H1 (cell line): ENCODE results near the gene RAD51C.

ENCODE experiments used
- EZH2 ChIP-seq: fragments of 200-600 bp; sonication (generic); IDR thresholded peaks from 2 replicates; pipeline ENCODE4 v1.7.1; 2012; ENCODE audit warnings: low read depth, mild to moderate bottlenecking, moderate library complexity, low read length, inconsistent platforms; ENCODE audit not compliant: severe bottlenecking
- GTF2F1 ChIP-seq: IDR thresholded peaks from 2 replicates; pipeline ENCODE4 v1.6.1; 2012; ENCODE audit warnings: low read depth, low read length, improper control_type of control experiment, borderline replicate concordance
- JUND ChIP-seq: IDR thresholded peaks from 2 replicates; pipeline ENCODE4 v1.6.1; 2011; ENCODE audit warnings: mild to moderate bottlenecking, improper control_type of control experiment, low read length
- KDM1A ChIP-seq: fragments of 200-600, 300-600 bp; sonication (generic); IDR thresholded peaks from 2 replicates; pipeline ENCODE4 v1.7.1; 2016; ENCODE audit warnings: mild to moderate bottlenecking, low read length, borderline replicate concordance
- POLR2A ChIP-seq, 2 experiments: IDR thresholded peaks; 1 replicate in 1 of 2; 2 replicates in 1 of 2; pipeline ENCODE4 v1.6.1; 2011; ENCODE audit warnings: low read depth in 2 of 2, low read length in 2 of 2, mild to moderate bottlenecking in 2 of 2; ENCODE audit errors: control extremely low read depth in 1 of 2
- POLR2AphosphoS5 ChIP-seq: IDR thresholded peaks from 2 replicates; pipeline ENCODE4 v1.6.1; 2011; ENCODE audit warnings: low read depth, low read length
- RXRA ChIP-seq: IDR thresholded peaks from 2 replicates; pipeline ENCODE4 v1.6.1; 2011; ENCODE audit warnings: low read depth, mild to moderate bottlenecking, low read length, moderate library complexity; ENCODE audit not compliant: insufficient read depth
- YY1 ChIP-seq: IDR thresholded peaks from 2 replicates; pipeline ENCODE4 v1.6.1; 2011; ENCODE audit warnings: low read depth, mild to moderate bottlenecking, low read length
- TF ChIP-seq, protein P1 (sequence below), 3 experiments: IDR thresholded peaks; 1 replicate in 2 of 3; 2 replicates in 1 of 3; pipeline versions ENCODE4 v1.5.1 to v1.6.1; 2011; ENCODE audit warnings: low read length in 3 of 3, mild to moderate bottlenecking in 3 of 3, inconsistent platforms in 2 of 3, low read depth in 1 of 3, moderate library complexity in 1 of 3; ENCODE audit not compliant: insufficient read depth in 1 of 3; ENCODE audit errors: control extremely low read depth in 1 of 3

DNA sequence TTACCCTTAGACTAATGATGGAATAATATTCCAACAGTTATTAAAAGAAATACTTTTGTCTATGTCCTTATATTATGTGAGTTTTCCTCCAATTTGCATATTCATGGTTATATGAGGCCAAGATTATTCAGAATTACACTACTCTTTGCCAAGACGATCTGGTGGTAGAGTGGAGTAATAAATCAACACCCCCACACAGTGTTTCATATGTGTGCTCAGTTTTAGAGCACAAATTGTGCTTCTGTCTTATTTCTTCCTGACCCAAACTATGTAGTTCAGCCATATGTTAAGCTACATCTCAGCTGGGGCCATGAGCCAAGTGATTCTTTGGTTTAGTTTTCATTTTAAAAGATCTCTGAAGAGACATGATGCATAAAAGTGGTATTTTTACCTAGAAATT, 36.4 kb downstream of the RAD51C start:
- TF ChIP-seq POLR2A (IDR thresholded peaks at IDR 0.05; ENCODE audit: control extremely low read depth in 1 of 2, low read depth in 2 of 2, low read length in 2 of 2) (no peak), JUND (no peak), POLR2AphosphoS5 (no peak), RXRA (no peak), KDM1A (no peak), EZH2 (no peak), GTF2F1 (no peak), YY1 (no peak)
- TF ChIP-seq, protein P1, sequence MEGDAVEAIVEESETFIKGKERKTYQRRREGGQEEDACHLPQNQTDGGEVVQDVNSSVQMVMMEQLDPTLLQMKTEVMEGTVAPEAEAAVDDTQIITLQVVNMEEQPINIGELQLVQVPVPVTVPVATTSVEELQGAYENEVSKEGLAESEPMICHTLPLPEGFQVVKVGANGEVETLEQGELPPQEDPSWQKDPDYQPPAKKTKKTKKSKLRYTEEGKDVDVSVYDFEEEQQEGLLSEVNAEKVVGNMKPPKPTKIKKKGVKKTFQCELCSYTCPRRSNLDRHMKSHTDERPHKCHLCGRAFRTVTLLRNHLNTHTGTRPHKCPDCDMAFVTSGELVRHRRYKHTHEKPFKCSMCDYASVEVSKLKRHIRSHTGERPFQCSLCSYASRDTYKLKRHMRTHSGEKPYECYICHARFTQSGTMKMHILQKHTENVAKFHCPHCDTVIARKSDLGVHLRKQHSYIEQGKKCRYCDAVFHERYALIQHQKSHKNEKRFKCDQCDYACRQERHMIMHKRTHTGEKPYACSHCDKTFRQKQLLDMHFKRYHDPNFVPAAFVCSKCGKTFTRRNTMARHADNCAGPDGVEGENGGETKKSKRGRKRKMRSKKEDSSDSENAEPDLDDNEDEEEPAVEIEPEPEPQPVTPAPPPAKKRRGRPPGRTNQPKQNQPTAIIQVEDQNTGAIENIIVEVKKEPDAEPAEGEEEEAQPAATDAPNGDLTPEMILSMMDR (IDR thresholded peaks at IDR 0.05; ENCODE audit: control extremely low read depth in 1 of 3, insufficient read depth in 1 of 3, low read depth in 1 of 3, low read length in 3 of 3): no peak
